ENCODE results near the gene OAF.

The OAF gene

GRCh38 chr11:120180551-120181232 lies 30.1 kb upstream of the OAF start:
- DNase-seq (no peak), ATAC-seq (no peak)
- Mint-ChIP-seq H3K4me1 (no peaks in the 10 kb centered on the region), H3K9me3 (no peaks in the 10 kb centered on the region), H3K27ac (no peak overlapping the region), H3K4me3 (no peak overlapping the region), H3K27me3 (peaks cover 21% of the 10 kb centered on the region)

GRCh38 chr11:120181376-120181975 lies 29.4 kb upstream of the OAF start:
- Mint-ChIP-seq H3K9me3 (no peaks in the 10 kb centered on the region), H3K27me3 (peaks cover 28% of the 10 kb centered on the region), H3K4me1 (peaks cover 3% of the 10 kb centered on the region), H3K27ac (no peak overlapping the region), H3K4me3 (no peak overlapping the region)
- ATAC-seq (no peak), DNase-seq (no peak)

- no peak overlapping the region for H3K4me3 Mint-ChIP-seq
- no peak for ATAC-seq
- DNase-seq: no peak
These were observed 28.5 kb upstream of the OAF start for GRCh38 chr11:120182372-120182771.

GRCh38 chr11:120182790-120183491 lies 27.9 kb upstream of the OAF start:
- no peak overlapping the region for H3K27ac Mint-ChIP-seq
- DNase-seq (no peak), ATAC-seq (no peak)
- peaks cover 10% of the 10 kb centered on the region for H3K4me1 Mint-ChIP-seq
- H3K9me3 Mint-ChIP-seq: no peaks in the 10 kb centered on the region
- H3K27me3 Mint-ChIP-seq: peaks cover 37% of the 10 kb centered on the region
- H3K4me3 Mint-ChIP-seq: no peak overlapping the region

More at GRCh38 chr11:120182372-120182771, 28.5 kb upstream of the OAF start:
- H3K27me3 Mint-ChIP-seq: peaks cover 37% of the 10 kb centered on the region
- H3K9me3 Mint-ChIP-seq: no peaks in the 10 kb centered on the region
- peaks cover 10% of the 10 kb centered on the region for H3K4me1 Mint-ChIP-seq
- H3K27ac Mint-ChIP-seq: peak overlapping the region in 1 of 2 donors; percentile 56

- H3K9me3 Mint-ChIP-seq: no peaks in the 10 kb centered on the region
- no peak overlapping the region for H3K4me3 Mint-ChIP-seq
These were observed 27.1 kb upstream of the OAF start for GRCh38 chr11:120183701-120184141.

GRCh38 chr11:120184371-120184945 lies 26.4 kb upstream of the OAF start:
- no peak overlapping the region for H3K4me3 Mint-ChIP-seq
- H3K27ac Mint-ChIP-seq: peak overlapping the region in 1 of 2 donors; percentile 55
- H3K4me1 Mint-ChIP-seq: peaks cover 10% of the 10 kb centered on the region
- peaks cover 51% of the 10 kb centered on the region for H3K27me3 Mint-ChIP-seq
- no peaks in the 10 kb centered on the region for H3K9me3 Mint-ChIP-seq
- no peak for DNase-seq
- no peak for ATAC-seq

More at GRCh38 chr11:120183701-120184141, 27.1 kb upstream of the OAF start:
- DNase-seq (no peak), ATAC-seq (no peak)
- no peak overlapping the region for H3K27ac Mint-ChIP-seq
- H3K27me3 Mint-ChIP-seq: peaks cover 43% of the 10 kb centered on the region
- peaks cover 10% of the 10 kb centered on the region for H3K4me1 Mint-ChIP-seq

GRCh38 chr11:120184946-120185705 lies 25.7 kb upstream of the OAF start:
- Mint-ChIP-seq H3K27me3 (peaks cover 51% of the 10 kb centered on the region), H3K9me3 (no peaks in the 10 kb centered on the region), H3K27ac (peak overlapping the region; percentile 20 to 77), H3K4me3 (no peak overlapping the region), H3K4me1 (peaks cover 10% of the 10 kb centered on the region)
- DNase-seq (no peak), ATAC-seq (no peak)

GRCh38 chr11:120185706-120186455 lies 25.0 kb upstream of the OAF start:
- DNase-seq (no peak), ATAC-seq (no peak)
- Mint-ChIP-seq H3K27me3 (peaks cover 51% of the 10 kb centered on the region), H3K4me3 (no peak overlapping the region), H3K9me3 (no peaks in the 10 kb centered on the region), H3K4me1 (peaks cover 10% of the 10 kb centered on the region), H3K27ac (peak overlapping the region; percentile 20 to 79)

GRCh38 chr11:120186456-120186773 lies 24.4 kb upstream of the OAF start:
- H3K4me1 Mint-ChIP-seq: peaks cover 10% of the 10 kb centered on the region
- DNase-seq: no peak
- peaks cover 52% of the 10 kb centered on the region for H3K27me3 Mint-ChIP-seq
- H3K9me3 Mint-ChIP-seq: no peaks in the 10 kb centered on the region
- H3K27ac Mint-ChIP-seq: peak overlapping the region; percentile 6 to 79
- H3K4me3 Mint-ChIP-seq: no peak overlapping the region
- no peak for ATAC-seq

GRCh38 chr11:120186774-120187591 lies 23.8 kb upstream of the OAF start:
- DNase-seq: no peak
- Mint-ChIP-seq H3K9me3 (no peaks in the 10 kb centered on the region), H3K4me1 (peaks cover 10% of the 10 kb centered on the region), H3K27ac (peak overlapping the region in 1 of 2 donors; percentile 79), H3K27me3 (peaks cover 54% of the 10 kb centered on the region), H3K4me3 (no peak overlapping the region)
- peak; percentile 32 for ATAC-seq

GRCh38 chr11:120188371-120188770 lies 22.5 kb upstream of the OAF start:
- Mint-ChIP-seq H3K27me3 (peaks cover 48% of the 10 kb centered on the region), H3K27ac (no peak overlapping the region)

GRCh38 chr11:120188811-120189455 lies 21.9 kb upstream of the OAF start:
- Mint-ChIP-seq H3K4me3 (no peak overlapping the region), H3K9me3 (no peaks in the 10 kb centered on the region), H3K4me1 (peaks cover 10% of the 10 kb centered on the region), H3K27ac (no peak overlapping the region), H3K27me3 (peaks cover 43% of the 10 kb centered on the region)
- DNase-seq (no peak), ATAC-seq (no peak)

More at GRCh38 chr11:120188371-120188770, 22.5 kb upstream of the OAF start:
- Mint-ChIP-seq H3K4me1 (peaks cover 10% of the 10 kb centered on the region), H3K4me3 (no peak overlapping the region), H3K9me3 (no peaks in the 10 kb centered on the region)
- peak; percentile 13 for ATAC-seq
- DNase-seq: no peak

GRCh38 chr11:120191058-120191457 lies 19.8 kb upstream of the OAF start:
- DNase-seq (no peak), ATAC-seq (no peak)
- Mint-ChIP-seq H3K4me1 (peaks cover 10% of the 10 kb centered on the region), H3K27ac (no peak overlapping the region), H3K4me3 (no peak overlapping the region), H3K27me3 (peaks cover 40% of the 10 kb centered on the region), H3K9me3 (no peaks in the 10 kb centered on the region)
